ENCODE data around the gene SEMA7A.

GRCh38 chr15:74445816-74446763 lies 12.3 kb upstream of the SEMA7A start:
- TF ChIP-seq CTCF (IDR thresholded peaks at IDR 0.05) = no peak
- TF ChIP-seq POLR2A (IDR thresholded peaks at IDR 0.05) = no peak
